ENCODE data around the gene PAQR6. TPM values are rescaled to one million over a fixed set of nuclear protein-coding genes. Genes with fewer than 3 reads are reported as not detected.

The PAQR6 gene
- total and polyA plus RNA-seq, 10 of the 15 experiments (the other 5 are each of a cell fraction or from before 2014, with no cell fraction given), result 0.42 to 4.5 (median 1.3) TPM

DNA sequence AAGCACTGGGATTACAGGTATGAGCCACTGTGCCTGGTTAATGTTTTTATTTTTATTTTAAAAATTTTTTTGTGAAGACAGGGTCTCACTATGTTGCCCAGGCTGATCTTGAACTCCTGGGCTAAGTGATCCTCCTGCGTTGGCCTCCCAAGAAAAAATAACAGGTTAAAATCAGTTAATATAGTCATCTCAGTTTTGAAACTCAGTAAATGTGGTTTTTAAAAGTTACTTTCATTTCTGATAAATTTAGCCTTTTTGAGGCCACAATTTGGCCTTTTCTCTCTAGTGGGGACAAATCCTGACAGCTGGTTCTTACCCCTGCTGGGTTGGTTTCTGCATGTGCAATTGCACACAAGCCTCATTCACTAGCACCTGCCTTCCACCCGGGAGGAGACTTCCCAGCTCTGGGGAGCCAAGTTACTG is 21.7 kb downstream of the PAQR6 start (continued):
- TF ChIP-seq, protein P1, sequence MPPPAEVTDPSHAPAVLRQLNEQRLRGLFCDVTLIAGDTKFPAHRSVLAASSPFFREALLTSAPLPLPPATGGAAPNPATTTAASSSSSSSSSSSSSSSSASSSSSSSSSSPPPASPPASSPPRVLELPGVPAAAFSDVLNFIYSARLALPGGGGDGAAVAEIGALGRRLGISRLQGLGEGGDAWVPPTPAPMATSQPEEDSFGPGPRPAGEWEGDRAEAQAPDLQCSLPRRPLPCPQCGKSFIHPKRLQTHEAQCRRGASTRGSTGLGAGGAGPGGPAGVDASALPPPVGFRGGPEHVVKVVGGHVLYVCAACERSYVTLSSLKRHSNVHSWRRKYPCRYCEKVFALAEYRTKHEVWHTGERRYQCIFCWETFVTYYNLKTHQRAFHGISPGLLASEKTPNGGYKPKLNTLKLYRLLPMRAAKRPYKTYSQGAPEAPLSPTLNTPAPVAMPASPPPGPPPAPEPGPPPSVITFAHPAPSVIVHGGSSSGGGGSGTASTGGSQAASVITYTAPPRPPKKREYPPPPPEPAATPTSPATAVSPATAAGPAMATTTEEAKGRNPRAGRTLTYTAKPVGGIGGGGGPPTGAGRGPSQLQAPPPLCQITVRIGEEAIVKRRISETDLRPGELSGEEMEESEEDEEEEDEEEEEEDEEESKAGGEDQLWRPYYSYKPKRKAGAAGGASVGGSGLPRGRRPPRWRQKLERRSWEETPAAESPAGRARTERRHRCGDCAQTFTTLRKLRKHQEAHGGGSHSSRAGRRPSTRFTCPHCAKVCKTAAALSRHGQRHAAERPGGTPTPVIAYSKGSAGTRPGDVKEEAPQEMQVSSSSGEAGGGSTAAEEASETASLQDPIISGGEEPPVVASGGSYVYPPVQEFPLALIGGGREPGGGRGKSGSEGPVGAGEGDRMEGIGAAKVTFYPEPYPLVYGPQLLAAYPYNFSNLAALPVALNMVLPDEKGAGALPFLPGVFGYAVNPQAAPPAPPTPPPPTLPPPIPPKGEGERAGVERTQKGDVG (CRISPR knock-in tag; IDR thresholded peaks at IDR 0.05), result no peak
- TF ChIP-seq, protein P2, sequence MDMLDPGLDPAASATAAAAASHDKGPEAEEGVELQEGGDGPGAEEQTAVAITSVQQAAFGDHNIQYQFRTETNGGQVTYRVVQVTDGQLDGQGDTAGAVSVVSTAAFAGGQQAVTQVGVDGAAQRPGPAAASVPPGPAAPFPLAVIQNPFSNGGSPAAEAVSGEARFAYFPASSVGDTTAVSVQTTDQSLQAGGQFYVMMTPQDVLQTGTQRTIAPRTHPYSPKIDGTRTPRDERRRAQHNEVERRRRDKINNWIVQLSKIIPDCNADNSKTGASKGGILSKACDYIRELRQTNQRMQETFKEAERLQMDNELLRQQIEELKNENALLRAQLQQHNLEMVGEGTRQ (IDR thresholded peaks at IDR 0.05; ENCODE audit: borderline replicate concordance, low read depth, low read length), result no peak
- peak; percentile 98 to 99 for TF ChIP-seq IKZF2 (IDR thresholded peaks at IDR 0.05)
- no peak for TF ChIP-seq NR2C2 (IDR thresholded peaks at IDR 0.05; ENCODE audit: borderline replicate concordance, control insufficient read depth, insufficient read length, low read depth)
- TF ChIP-seq KDM1A (IDR thresholded peaks at IDR 0.05; ENCODE audit: borderline replicate concordance), result peak; percentile 86; the same call in 1 of the 2 replicates
- peak; percentile 61 for TF ChIP-seq ATF7 (IDR thresholded peaks at IDR 0.05; ENCODE audit: low read depth)
- TF ChIP-seq GATAD2B (conservative IDR thresholded peaks at IDR 0.05; ENCODE audit: low read depth), result no peak
- peak; percentile 87; the same call in 1 of the 2 replicates for TF ChIP-seq RCOR1 (conservative IDR thresholded peaks at IDR 0.05; ENCODE audit: low read depth, low read length)
- peak in 1 of 2 experiments; percentile 59; a peak in 1 of 4 replicates for TF ChIP-seq ETV6 (conservative IDR thresholded peaks at IDR 0.05 in 1 of 2, IDR thresholded peaks at IDR 0.05 in 1 of 2; ENCODE audit: borderline replicate concordance in 1 of 2, low read depth in 1 of 2)
- no peak for TF ChIP-seq FOXK2 (IDR thresholded peaks at IDR 0.05)
- TF ChIP-seq, protein P3, sequence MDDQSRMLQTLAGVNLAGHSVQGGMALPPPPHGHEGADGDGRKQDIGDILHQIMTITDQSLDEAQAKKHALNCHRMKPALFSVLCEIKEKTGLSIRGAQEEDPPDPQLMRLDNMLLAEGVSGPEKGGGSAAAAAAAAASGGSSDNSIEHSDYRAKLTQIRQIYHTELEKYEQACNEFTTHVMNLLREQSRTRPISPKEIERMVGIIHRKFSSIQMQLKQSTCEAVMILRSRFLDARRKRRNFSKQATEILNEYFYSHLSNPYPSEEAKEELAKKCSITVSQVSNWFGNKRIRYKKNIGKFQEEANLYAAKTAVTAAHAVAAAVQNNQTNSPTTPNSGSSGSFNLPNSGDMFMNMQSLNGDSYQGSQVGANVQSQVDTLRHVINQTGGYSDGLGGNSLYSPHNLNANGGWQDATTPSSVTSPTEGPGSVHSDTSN (IDR thresholded peaks at IDR 0.05; ENCODE audit: insufficient replicate concordance, low read depth, low read length), result peak; percentile 55
- 0 out of 2 replicates have a peak, but pooled peaks have one; percentile 56 for TF ChIP-seq MYB (IDR thresholded peaks at IDR 0.05; ENCODE audit: borderline replicate concordance, low read depth, low read length)
- no peak for TF ChIP-seq SRF (IDR thresholded peaks at IDR 0.05; ENCODE audit: low read depth in 2 of 2, low read length in 2 of 2)
- TF ChIP-seq MTA3 (IDR thresholded peaks at IDR 0.05; ENCODE audit: borderline replicate concordance, low read length), result peak; percentile 89
- TF ChIP-seq DPF2 (IDR thresholded peaks at IDR 0.05), result peak; percentile 80

Data from GM12878 (cell line).